Measurements from ENCODE around the gene SLC30A7. TPM values are rescaled to one million over a fixed set of nuclear protein-coding genes. Genes with fewer than 3 reads are reported as not detected.

The SLC30A7 gene
- total RNA-seq, 1 experiment from 2014 or later: 20.7 TPM

DNA sequence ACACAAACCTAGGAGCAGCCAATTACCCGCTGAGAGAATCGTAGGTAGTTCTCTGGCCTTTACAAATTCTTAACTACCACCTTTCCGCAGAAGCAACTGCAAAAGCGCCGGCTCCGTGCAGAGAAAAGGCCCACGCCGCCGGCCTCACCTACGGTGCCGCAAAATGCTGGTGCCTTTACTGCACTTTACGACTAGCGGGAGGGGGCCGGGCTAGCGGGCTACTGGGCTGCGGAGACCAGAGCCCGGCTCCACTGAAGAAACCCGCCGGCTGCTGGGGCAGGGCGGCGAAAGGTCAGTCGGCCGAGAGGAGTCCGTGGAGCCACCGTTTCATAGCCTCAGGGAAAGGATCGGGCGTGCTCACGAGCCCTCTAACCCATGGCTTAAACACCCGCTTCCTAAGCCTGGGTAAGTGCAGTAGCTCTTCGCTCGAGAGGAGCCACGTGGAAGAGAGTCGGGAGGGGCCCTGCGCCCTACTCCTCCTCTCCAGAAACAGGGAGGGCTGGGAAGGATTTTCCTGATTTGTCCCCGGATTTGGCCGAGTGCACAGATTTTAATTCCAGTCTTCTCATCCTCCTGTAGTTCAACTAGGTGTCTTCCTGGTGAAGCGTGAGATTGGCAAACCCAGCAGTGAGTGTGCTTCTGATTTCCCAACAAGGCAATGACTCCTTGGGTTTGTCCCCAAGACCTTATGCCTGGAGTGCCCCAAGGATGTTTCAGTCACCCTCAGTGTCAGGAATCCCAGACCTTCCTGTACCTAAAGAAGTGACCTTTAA is 130.0 kb downstream of the SLC30A7 start, which contains the start of gene DPH5 (continued):
- TF ChIP-seq, protein P1, sequence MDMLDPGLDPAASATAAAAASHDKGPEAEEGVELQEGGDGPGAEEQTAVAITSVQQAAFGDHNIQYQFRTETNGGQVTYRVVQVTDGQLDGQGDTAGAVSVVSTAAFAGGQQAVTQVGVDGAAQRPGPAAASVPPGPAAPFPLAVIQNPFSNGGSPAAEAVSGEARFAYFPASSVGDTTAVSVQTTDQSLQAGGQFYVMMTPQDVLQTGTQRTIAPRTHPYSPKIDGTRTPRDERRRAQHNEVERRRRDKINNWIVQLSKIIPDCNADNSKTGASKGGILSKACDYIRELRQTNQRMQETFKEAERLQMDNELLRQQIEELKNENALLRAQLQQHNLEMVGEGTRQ (CRISPR knock-in tag; IDR thresholded peaks at IDR 0.05): 0 out of 2 replicates have a peak, but pooled peaks have one; percentile 32
- no peak for TF ChIP-seq AR (CRISPR knock-in tag; IDR thresholded peaks at IDR 0.05)
- no peak for TF ChIP-seq EMX1 (CRISPR knock-in tag; IDR thresholded peaks at IDR 0.05)
- TF ChIP-seq ZNF138 (CRISPR knock-in tag; conservative IDR thresholded peaks at IDR 0.05): 0 out of 2 replicates have a peak, but pooled peaks have one; percentile 37
- TF ChIP-seq SMAD3 (CRISPR knock-in tag; IDR thresholded peaks at IDR 0.05; ENCODE audit: borderline replicate concordance): no peak
- no peak; the same call in 1 of the 2 replicates for TF ChIP-seq CREM (CRISPR knock-in tag; IDR thresholded peaks at IDR 0.05)
- TF ChIP-seq KAT7 (CRISPR knock-in tag; IDR thresholded peaks at IDR 0.05; ENCODE audit: borderline replicate concordance): no peak
- no peak for TF ChIP-seq JAZF1 (CRISPR knock-in tag; IDR thresholded peaks at IDR 0.05)
- TF ChIP-seq ZMAT4 (CRISPR knock-in tag; IDR thresholded peaks at IDR 0.05): no peak
- TF ChIP-seq ESRRA (CRISPR knock-in tag; IDR thresholded peaks at IDR 0.05; ENCODE audit: borderline replicate concordance): no peak
- 0 out of 2 replicates have a peak, but pooled peaks have one; percentile 50 for TF ChIP-seq ZNF232 (CRISPR knock-in tag; IDR thresholded peaks at IDR 0.05)
- no peak for TF ChIP-seq CBFB (CRISPR knock-in tag; IDR thresholded peaks at IDR 0.05; ENCODE audit: low read depth)
- peak; percentile 55; the same call in 1 of the 2 replicates for TF ChIP-seq E2F5 (CRISPR knock-in tag; IDR thresholded peaks at IDR 0.05)
- no peak for TF ChIP-seq ZNF532 (CRISPR knock-in tag; IDR thresholded peaks at IDR 0.05; ENCODE audit: borderline replicate concordance)
- TF ChIP-seq, protein P2, sequence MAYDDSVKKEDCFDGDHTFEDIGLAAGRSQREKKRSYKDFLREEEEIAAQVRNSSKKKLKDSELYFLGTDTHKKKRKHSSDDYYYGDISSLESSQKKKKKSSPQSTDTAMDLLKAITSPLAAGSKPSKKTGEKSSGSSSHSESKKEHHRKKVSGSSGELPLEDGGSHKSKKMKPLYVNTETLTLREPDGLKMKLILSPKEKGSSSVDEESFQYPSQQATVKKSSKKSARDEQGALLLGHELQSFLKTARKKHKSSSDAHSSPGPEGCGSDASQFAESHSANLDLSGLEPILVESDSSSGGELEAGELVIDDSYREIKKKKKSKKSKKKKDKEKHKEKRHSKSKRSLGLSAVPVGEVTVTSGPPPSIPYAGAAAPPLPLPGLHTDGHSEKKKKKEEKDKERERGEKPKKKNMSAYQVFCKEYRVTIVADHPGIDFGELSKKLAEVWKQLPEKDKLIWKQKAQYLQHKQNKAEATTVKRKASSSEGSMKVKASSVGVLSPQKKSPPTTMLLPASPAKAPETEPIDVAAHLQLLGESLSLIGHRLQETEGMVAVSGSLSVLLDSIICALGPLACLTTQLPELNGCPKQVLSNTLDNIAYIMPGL (CRISPR knock-in tag; IDR thresholded peaks at IDR 0.05): peak; percentile 35; the same call in 1 of the 2 replicates
- no peak for TF ChIP-seq SOX15 (CRISPR knock-in tag; IDR thresholded peaks at IDR 0.05)
- no peak for TF ChIP-seq FOXJ3 (CRISPR knock-in tag; IDR thresholded peaks at IDR 0.05; ENCODE audit: borderline replicate concordance)
- TF ChIP-seq, protein P3, sequence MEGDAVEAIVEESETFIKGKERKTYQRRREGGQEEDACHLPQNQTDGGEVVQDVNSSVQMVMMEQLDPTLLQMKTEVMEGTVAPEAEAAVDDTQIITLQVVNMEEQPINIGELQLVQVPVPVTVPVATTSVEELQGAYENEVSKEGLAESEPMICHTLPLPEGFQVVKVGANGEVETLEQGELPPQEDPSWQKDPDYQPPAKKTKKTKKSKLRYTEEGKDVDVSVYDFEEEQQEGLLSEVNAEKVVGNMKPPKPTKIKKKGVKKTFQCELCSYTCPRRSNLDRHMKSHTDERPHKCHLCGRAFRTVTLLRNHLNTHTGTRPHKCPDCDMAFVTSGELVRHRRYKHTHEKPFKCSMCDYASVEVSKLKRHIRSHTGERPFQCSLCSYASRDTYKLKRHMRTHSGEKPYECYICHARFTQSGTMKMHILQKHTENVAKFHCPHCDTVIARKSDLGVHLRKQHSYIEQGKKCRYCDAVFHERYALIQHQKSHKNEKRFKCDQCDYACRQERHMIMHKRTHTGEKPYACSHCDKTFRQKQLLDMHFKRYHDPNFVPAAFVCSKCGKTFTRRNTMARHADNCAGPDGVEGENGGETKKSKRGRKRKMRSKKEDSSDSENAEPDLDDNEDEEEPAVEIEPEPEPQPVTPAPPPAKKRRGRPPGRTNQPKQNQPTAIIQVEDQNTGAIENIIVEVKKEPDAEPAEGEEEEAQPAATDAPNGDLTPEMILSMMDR (IDR thresholded peaks at IDR 0.05): no peak
- TF ChIP-seq FOXK1 (CRISPR knock-in tag; IDR thresholded peaks at IDR 0.05): 0 out of 2 replicates have a peak, but pooled peaks have one; percentile 30
- TF ChIP-seq, protein P4, sequence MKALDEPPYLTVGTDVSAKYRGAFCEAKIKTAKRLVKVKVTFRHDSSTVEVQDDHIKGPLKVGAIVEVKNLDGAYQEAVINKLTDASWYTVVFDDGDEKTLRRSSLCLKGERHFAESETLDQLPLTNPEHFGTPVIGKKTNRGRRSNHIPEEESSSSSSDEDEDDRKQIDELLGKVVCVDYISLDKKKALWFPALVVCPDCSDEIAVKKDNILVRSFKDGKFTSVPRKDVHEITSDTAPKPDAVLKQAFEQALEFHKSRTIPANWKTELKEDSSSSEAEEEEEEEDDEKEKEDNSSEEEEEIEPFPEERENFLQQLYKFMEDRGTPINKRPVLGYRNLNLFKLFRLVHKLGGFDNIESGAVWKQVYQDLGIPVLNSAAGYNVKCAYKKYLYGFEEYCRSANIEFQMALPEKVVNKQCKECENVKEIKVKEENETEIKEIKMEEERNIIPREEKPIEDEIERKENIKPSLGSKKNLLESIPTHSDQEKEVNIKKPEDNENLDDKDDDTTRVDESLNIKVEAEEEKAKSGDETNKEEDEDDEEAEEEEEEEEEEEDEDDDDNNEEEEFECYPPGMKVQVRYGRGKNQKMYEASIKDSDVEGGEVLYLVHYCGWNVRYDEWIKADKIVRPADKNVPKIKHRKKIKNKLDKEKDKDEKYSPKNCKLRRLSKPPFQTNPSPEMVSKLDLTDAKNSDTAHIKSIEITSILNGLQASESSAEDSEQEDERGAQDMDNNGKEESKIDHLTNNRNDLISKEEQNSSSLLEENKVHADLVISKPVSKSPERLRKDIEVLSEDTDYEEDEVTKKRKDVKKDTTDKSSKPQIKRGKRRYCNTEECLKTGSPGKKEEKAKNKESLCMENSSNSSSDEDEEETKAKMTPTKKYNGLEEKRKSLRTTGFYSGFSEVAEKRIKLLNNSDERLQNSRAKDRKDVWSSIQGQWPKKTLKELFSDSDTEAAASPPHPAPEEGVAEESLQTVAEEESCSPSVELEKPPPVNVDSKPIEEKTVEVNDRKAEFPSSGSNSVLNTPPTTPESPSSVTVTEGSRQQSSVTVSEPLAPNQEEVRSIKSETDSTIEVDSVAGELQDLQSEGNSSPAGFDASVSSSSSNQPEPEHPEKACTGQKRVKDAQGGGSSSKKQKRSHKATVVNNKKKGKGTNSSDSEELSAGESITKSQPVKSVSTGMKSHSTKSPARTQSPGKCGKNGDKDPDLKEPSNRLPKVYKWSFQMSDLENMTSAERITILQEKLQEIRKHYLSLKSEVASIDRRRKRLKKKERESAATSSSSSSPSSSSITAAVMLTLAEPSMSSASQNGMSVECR (CRISPR knock-in tag; IDR thresholded peaks at IDR 0.05; ENCODE audit: borderline replicate concordance): no peak
